Progenitor cell of endocrine pancreas (in vitro differentiated cells): ENCODE results near the gene ITPK1. TPM values are rescaled to one million over a fixed set of nuclear protein-coding genes. Genes with fewer than 3 reads are reported as not detected.
A peak's percentile ranks its signal among the peaks of the same experiment; 100 is the strongest.

Experiments
- DNase-seq: peaks from one replicate; pipeline ENCODE4 v3.0.0; 2021; ENCODE audit warnings: low spot score; ENCODE audit not compliant: unreplicated experiment
- H3K27ac Mint-ChIP-seq: 2 replicates; pipeline ENCODE4 v1.8.0; 2021; ENCODE audit warnings: mild to moderate bottlenecking, moderate library complexity, mixed read lengths
- H3K27me3 Mint-ChIP-seq: 2 replicates; pipeline ENCODE4 v1.8.0; 2021; ENCODE audit warnings: mixed read lengths
- H3K36me3 Mint-ChIP-seq: 2 replicates; pipeline ENCODE4 v1.8.0; 2022; ENCODE audit warnings: mixed read lengths; ENCODE audit not compliant: insufficient read depth
- H3K4me1 Mint-ChIP-seq: 2 replicates; pipeline ENCODE4 v1.8.0; 2021; ENCODE audit warnings: low read depth, mixed read lengths
- H3K4me3 Mint-ChIP-seq: 2 replicates; pipeline ENCODE4 v1.8.0; 2021; ENCODE audit warnings: low read depth, mild to moderate bottlenecking, moderate library complexity, mixed read lengths
- H3K9me3 Mint-ChIP-seq: 2 replicates; pipeline ENCODE4 v1.8.0; 2021; ENCODE audit warnings: low read depth, mixed read lengths
- total RNA-seq: library from RNA; stranded (reverse); gene quantifications from 2 replicates; pipeline ENCODE4 v1.2.1, GENCODE V29; 2021
- TF ChIP-seq, protein P1 (sequence below): fragments of 200-600 bp; sonication (generic); IDR thresholded peaks from one replicate; pipeline ENCODE4 v1.5.0; 2021; ENCODE audit warnings: antibody characterized with exemption, mild to moderate bottlenecking; ENCODE audit not compliant: unreplicated experiment

The ITPK1 gene
- total RNA-seq, 1 donor from 2014 or later, result 72.0 TPM

DNA sequence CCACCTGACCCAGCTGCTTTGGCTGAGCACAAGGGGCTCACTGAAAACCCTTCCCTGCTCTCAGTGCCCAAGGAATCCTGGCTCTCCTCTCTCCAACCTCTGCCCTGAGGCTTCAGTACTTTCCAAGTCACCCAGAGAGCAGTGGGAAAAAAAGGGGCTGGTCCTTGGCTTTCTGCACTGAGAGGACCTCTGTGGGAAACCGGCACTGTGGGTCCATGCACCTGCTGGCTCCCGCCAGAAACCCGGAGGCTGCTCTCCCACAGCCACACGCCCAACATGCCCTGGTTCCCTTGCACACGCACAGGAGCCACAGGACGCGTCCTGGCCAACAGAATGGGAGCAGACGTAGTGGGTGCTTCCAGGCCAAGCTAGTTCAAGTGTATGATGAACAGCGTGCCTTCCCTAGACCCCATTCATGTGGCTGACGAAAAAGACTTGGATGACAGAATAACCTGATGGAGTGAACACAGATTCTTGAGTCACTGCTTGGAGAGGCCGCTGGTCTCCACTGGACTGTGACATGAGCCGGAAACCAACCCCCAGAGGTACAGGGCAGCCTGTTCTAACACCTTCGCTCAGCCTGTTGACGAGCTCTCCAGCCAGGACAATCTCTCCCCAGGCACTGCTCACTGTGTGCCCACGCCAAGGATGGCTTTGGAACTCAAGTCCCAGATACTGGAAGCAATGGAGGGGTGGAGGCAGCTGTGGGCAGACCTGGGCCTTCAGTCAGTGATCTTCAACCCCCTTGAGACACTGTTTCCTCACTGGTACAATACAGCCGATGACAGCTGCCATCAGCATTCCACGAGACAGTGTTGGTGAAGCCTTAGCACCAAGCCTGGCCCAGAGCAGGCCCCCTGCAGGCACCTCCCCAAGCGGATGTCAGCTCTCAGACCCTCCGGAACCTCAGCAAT lies 87.7 kb downstream of the ITPK1 start:
- no peaks in the 10 kb centered on the region for H3K27me3 Mint-ChIP-seq
- DNase-seq, result no peak
- H3K27ac Mint-ChIP-seq, result no peak overlapping the region
- H3K36me3 Mint-ChIP-seq, result no peaks in the 10 kb centered on the region
- no peak overlapping the region for H3K4me3 Mint-ChIP-seq
- peaks cover 23% of the 10 kb centered on the region for H3K4me1 Mint-ChIP-seq
- H3K9me3 Mint-ChIP-seq, result no peaks in the 10 kb centered on the region
- TF ChIP-seq, protein P1, sequence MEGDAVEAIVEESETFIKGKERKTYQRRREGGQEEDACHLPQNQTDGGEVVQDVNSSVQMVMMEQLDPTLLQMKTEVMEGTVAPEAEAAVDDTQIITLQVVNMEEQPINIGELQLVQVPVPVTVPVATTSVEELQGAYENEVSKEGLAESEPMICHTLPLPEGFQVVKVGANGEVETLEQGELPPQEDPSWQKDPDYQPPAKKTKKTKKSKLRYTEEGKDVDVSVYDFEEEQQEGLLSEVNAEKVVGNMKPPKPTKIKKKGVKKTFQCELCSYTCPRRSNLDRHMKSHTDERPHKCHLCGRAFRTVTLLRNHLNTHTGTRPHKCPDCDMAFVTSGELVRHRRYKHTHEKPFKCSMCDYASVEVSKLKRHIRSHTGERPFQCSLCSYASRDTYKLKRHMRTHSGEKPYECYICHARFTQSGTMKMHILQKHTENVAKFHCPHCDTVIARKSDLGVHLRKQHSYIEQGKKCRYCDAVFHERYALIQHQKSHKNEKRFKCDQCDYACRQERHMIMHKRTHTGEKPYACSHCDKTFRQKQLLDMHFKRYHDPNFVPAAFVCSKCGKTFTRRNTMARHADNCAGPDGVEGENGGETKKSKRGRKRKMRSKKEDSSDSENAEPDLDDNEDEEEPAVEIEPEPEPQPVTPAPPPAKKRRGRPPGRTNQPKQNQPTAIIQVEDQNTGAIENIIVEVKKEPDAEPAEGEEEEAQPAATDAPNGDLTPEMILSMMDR, result no peak

DNA sequence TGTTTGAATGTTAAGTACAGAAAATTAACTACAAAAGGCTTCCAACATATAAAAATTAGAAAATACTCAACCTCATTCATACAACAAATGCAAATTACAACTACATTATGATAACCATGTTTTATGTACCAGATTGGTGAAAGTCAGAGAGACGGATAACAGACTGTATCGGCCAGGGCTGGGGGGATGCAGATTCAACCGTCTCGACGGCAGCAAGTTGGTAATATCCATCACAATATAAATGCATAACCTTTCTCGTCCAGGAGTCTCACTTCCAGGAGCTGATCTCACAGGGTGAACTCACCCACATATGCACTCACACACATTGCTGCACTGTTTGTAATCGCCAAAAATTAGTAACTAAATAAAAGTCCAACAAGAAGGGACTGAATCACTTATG lies 89.4 kb downstream of the ITPK1 start:
- TF ChIP-seq, protein P1, result no peak
- Mint-ChIP-seq H3K27me3 (no peaks in the 10 kb centered on the region), H3K4me1 (peaks cover 14% of the 10 kb centered on the region), H3K9me3 (no peaks in the 10 kb centered on the region), H3K27ac (no peak overlapping the region), H3K4me3 (no peak overlapping the region), H3K36me3 (peaks cover 2% of the 10 kb centered on the region)
- DNase-seq, result no peak

DNA sequence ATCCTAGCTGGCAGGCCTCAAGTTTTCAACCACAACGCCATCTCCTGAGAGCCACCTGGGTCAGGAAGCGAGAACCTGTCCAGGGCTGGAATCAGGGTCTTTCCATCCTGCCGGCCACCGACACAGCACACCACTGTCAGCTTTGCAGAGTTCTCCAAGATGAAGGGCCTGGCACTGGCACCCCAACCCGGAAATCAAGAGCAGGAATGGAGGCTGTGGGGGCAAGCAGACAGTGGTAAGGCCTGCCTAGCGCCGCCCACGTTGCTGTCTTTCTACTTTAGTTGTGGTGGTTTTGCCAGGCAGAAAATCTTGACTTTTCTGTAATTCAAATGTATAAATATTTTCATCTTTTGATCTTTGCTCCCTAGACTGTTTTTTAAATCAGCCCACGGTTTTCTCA lies 90.7 kb downstream of the ITPK1 start:
- no peaks in the 10 kb centered on the region for H3K9me3 Mint-ChIP-seq
- H3K4me3 Mint-ChIP-seq, result no peak overlapping the region
- H3K4me1 Mint-ChIP-seq, result peaks cover 21% of the 10 kb centered on the region
- H3K27me3 Mint-ChIP-seq, result no peaks in the 10 kb centered on the region
- no peak overlapping the region for H3K27ac Mint-ChIP-seq
- no peak for DNase-seq
- peaks cover 2% of the 10 kb centered on the region for H3K36me3 Mint-ChIP-seq
- TF ChIP-seq, protein P1, result no peak

DNA sequence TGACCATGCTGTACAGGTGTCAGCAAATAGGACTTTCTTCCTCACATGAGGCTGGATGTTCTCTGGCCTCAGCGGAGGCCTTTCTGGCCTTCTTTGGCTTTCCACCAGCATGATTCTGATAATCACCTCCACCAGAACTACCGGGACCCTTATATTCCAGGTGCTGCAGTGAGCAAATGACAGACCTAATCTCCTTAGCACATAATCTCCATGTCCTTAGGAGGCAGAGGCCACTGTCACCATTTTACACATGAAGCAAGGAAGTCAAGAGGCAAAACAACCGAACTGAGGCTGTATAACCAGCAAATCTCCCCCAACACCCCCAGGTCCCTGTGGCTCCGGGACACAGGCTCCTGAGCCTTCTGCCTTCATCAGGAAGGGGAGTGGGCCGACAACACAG lies 91.2 kb downstream of the ITPK1 start:
- Mint-ChIP-seq H3K9me3 (no peaks in the 10 kb centered on the region), H3K27me3 (no peaks in the 10 kb centered on the region), H3K36me3 (peaks cover 2% of the 10 kb centered on the region), H3K4me3 (no peak overlapping the region), H3K27ac (peak overlapping the region; percentile 87), H3K4me1 (peaks cover 27% of the 10 kb centered on the region)
- DNase-seq, result no peak
- TF ChIP-seq, protein P1, result no peak

DNA sequence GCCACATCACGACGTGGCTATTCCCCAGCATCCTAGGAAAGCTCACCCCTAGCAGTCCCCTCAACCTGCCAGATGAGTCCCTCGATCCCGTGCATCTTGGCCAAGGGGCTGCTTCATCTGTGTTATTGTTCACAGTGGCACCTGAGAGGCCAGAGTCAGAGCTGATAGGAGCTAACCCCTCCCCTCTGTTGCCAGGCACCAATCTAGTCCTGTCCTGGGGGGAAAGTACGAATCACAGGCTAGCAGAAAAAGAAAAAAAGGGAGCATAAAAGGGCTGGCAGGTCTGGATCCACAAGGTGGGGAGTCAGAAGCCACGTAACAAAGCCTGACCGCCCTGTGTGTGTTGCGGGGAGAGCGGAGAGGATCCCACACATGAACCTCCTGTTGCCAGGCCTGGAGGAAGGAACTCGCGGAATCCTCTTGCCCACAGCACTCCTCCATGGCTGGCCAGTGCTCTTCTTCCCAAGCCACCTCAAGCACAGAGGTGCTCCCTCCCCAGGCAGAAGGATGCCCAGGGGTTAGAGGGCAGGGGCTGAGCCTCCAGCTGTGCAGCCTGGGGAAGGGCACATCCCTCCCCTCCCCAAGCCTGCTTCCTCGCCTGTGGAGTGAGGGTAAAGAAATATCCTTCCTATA lies 91.8 kb downstream of the ITPK1 start:
- DNase-seq, result no peak
- peak overlapping the region; percentile 87 for H3K27ac Mint-ChIP-seq
- no peaks in the 10 kb centered on the region for H3K9me3 Mint-ChIP-seq
- peaks cover 30% of the 10 kb centered on the region for H3K4me1 Mint-ChIP-seq
- no peaks in the 10 kb centered on the region for H3K27me3 Mint-ChIP-seq
- no peak overlapping the region for H3K4me3 Mint-ChIP-seq
- H3K36me3 Mint-ChIP-seq, result peaks cover 2% of the 10 kb centered on the region
- TF ChIP-seq, protein P1, result no peak
